Stomach (tissue), 4 donors: Measurements from ENCODE around the gene GNL3.

Source experiments
- EP300 ChIP-seq: sonication (generic); formaldehyde crosslinking; IDR thresholded peaks from one replicate; pipeline ENCODE4 v1.6.1; 2017; ENCODE audit warnings: antibody characterized with exemption
- POLR2A ChIP-seq, 4 donors: fragments of 450-650 bp; IDR thresholded peaks; one replicate each; pipeline ENCODE4 v1.6.1; 2016; ENCODE audit warnings: antibody characterized with exemption in 4 of 4, control low read depth in 2 of 4, mild to moderate bottlenecking in 1 of 4, moderate library complexity in 1 of 4
- POLR2AphosphoS5 ChIP-seq, 3 donors: sonication (generic); formaldehyde crosslinking; IDR thresholded peaks; one replicate each; pipeline ENCODE4 v1.6.1; 2016; ENCODE audit warnings: antibody characterized with exemption in 3 of 3
- TF ChIP-seq, protein P1 (sequence below), 7 experiments: fragments of 450-650 bp in 4 of 7; fragments of 200-600 bp in 3 of 7; sonication (generic) in 3 of 7; IDR thresholded peaks; one replicate each; pipeline ENCODE4 v1.5.1; 2016 to 2019; ENCODE audit warnings: antibody characterized with exemption in 7 of 7, control low read depth in 2 of 7, mild to moderate bottlenecking in 1 of 7

DNA sequence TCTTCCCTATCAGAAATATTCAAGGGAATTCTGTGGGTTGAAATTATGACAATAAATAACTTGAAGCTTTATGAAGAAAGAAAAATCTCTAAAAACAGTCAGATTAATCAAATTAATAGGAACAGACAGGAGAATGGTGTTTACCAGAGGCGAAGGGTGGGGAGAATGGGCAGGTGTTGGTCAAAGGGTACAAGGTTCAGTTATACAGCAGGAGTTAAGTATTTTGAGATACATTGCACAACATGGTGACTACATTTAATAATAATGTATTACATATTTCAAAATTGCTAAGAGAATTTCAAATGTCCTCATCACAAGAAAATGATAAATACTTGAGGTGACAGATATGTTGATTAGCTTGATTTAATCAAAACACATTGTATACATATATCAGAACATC lies 38.7 kb downstream of the GNL3 start:
- TF ChIP-seq, protein P1, sequence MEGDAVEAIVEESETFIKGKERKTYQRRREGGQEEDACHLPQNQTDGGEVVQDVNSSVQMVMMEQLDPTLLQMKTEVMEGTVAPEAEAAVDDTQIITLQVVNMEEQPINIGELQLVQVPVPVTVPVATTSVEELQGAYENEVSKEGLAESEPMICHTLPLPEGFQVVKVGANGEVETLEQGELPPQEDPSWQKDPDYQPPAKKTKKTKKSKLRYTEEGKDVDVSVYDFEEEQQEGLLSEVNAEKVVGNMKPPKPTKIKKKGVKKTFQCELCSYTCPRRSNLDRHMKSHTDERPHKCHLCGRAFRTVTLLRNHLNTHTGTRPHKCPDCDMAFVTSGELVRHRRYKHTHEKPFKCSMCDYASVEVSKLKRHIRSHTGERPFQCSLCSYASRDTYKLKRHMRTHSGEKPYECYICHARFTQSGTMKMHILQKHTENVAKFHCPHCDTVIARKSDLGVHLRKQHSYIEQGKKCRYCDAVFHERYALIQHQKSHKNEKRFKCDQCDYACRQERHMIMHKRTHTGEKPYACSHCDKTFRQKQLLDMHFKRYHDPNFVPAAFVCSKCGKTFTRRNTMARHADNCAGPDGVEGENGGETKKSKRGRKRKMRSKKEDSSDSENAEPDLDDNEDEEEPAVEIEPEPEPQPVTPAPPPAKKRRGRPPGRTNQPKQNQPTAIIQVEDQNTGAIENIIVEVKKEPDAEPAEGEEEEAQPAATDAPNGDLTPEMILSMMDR (IDR thresholded peaks at IDR 0.05): no peak
- TF ChIP-seq POLR2A (IDR thresholded peaks at IDR 0.05): no peak
- TF ChIP-seq POLR2AphosphoS5 (IDR thresholded peaks at IDR 0.05): no peak
- no peak for TF ChIP-seq EP300
